HepG2 (cell line): Measurements from ENCODE around the gene STARD10. TPM values are rescaled to one million over a fixed set of nuclear protein-coding genes. Genes with fewer than 3 reads are reported as not detected.

Source experiments
- BRF2 ChIP-seq: sonication (generic); formaldehyde crosslinking; IDR thresholded peaks from 2 replicates; pipeline ENCODE4 v1.8.1; 2022; ENCODE audit warnings: mild to moderate bottlenecking, missing genetic modification reagents
- CSRNP1 ChIP-seq: sonication (generic); formaldehyde crosslinking; IDR thresholded peaks from 2 replicates; pipeline ENCODE4 v1.8.1; 2023; ENCODE audit warnings: mild to moderate bottlenecking, missing genetic modification reagents
- DR1 ChIP-seq: sonication (generic); formaldehyde crosslinking; IDR thresholded peaks from 2 replicates; pipeline ENCODE4 v1.8.0; 2021; ENCODE audit warnings: mild to moderate bottlenecking, missing genetic modification reagents, inconsistent platforms
- HOXA3 ChIP-seq: sonication (generic); formaldehyde crosslinking; IDR thresholded peaks from 2 replicates; pipeline ENCODE4 v1.5.0; 2020; ENCODE audit warnings: missing genetic modification reagents
- MYNN ChIP-seq: sonication (generic); formaldehyde crosslinking; IDR thresholded peaks from 2 replicates; pipeline ENCODE4 v1.4.0; 2020; ENCODE audit warnings: mild to moderate bottlenecking, low read depth, missing genetic modification reagents
- PHF8 ChIP-seq: sonication (generic); formaldehyde crosslinking; IDR thresholded peaks from 2 replicates; pipeline ENCODE4 v1.5.0; 2020; ENCODE audit warnings: missing genetic modification reagents
- SIN3B ChIP-seq: fragments of 150-350 bp; IDR thresholded peaks from 2 replicates; pipeline ENCODE4 v1.6.1; 2014; ENCODE audit warnings: low read length
- SOX6 ChIP-seq, 2 experiments: fragments of 450-650 bp in 1 of 2; sonication (generic) in 1 of 2; formaldehyde crosslinking in 1 of 2; IDR thresholded peaks; 2 replicates each; pipeline versions ENCODE4 v1.4.0 to v1.6.1; 2017 to 2020; ENCODE audit warnings: antibody characterized with exemption in 1 of 2, mild to moderate bottlenecking in 1 of 2, missing genetic modification reagents in 1 of 2
- USF2 ChIP-seq, 2 experiments: sonication (generic) in 1 of 2; formaldehyde crosslinking in 1 of 2; IDR thresholded peaks; 2 replicates each; pipeline versions ENCODE4 v1.5.1 to v1.6.1; 2011 to 2020; ENCODE audit warnings: borderline replicate concordance in 1 of 2, low read depth in 1 of 2, low read length in 1 of 2, mild to moderate bottlenecking in 1 of 2, missing genetic modification reagents in 1 of 2, moderate library complexity in 1 of 2
- ZNF18 ChIP-seq: sonication (generic); formaldehyde crosslinking; IDR thresholded peaks from 2 replicates; pipeline ENCODE4 v1.8.0; 2022; ENCODE audit warnings: mild to moderate bottlenecking, missing genetic modification reagents; ENCODE audit not compliant: insufficient replicate concordance
- ZNF646 ChIP-seq: sonication (generic); formaldehyde crosslinking; IDR thresholded peaks from 2 replicates; pipeline ENCODE4 v1.9.0; 2021; ENCODE audit warnings: mild to moderate bottlenecking, missing genetic modification reagents
- ZNF724P ChIP-seq: sonication (generic); formaldehyde crosslinking; IDR thresholded peaks from 2 replicates; pipeline ENCODE4 v1.8.0; 2022; ENCODE audit warnings: missing genetic modification reagents, borderline replicate concordance
- polyA plus RNA-seq, 8 experiments: library from polyadenylated mRNA; depleted of rRNA in 3 of 8; stranded (reverse) in 7 of 8; unstranded in 1 of 8; fragments of >200 nt; fragmentation: Illumina TruSeq in 4 of 8; extraction: Trizol in 4 of 8; gene quantifications; 2 replicates each; pipeline versions ENCODE4 v1.2.1 to v1.2.3, GENCODE V29; 2011 to 2016; ENCODE audit warnings: low read depth in 4 of 8, missing spikeins in 1 of 8, mixed read lengths in 1 of 8; ENCODE audit not compliant: insufficient read depth in 1 of 8
- total RNA-seq, 5 experiments: library from RNA; depleted of rRNA; stranded (reverse); fragments of >200 nt; fragmentation: Illumina TruSeq; extraction: Trizol; gene quantifications; 2 replicates each; pipeline ENCODE4 v1.2.3, GENCODE V29; 2016; ENCODE audit warnings: low read depth in 1 of 5

Gene STARD10
- total and polyA plus RNA-seq, 2 of the 13 experiments (the other 11 are each of a cell fraction or from before 2014, with no cell fraction given), result 260 to 341 TPM

GRCh38 chr11:72752088-72752914, 41.5 kb downstream of the STARD10 start, which contains the start of gene ARAP1 (continued):
- TF ChIP-seq ZNF646 (CRISPR knock-in tag) (no peak), SIN3B (no peak), SOX6 (IDR thresholded peaks at IDR 0.05) (no peak), SOX6 (CRISPR knock-in tag; IDR thresholded peaks at IDR 0.05) (peak; percentile 27; the same call in 1 of the 2 replicates), CSRNP1 (CRISPR knock-in tag) (peak; percentile 70; the same call in 1 of the 2 replicates), MYNN (no peak), USF2 (IDR thresholded peaks at IDR 0.05; ENCODE audit: low read depth, low read length) (peak; percentile 62; the same call in 1 of the 2 replicates), USF2 (CRISPR knock-in tag; IDR thresholded peaks at IDR 0.05; ENCODE audit: borderline replicate concordance) (peak; percentile 90; the same call in 1 of the 2 replicates), HOXA3 (CRISPR knock-in tag) (peak; percentile 21; the same call in 1 of the 2 replicates), PHF8 (CRISPR knock-in tag) (peak; percentile 47), BRF2 (CRISPR knock-in tag) (0 out of 2 replicates have a peak, but pooled peaks have one; percentile 52), ZNF724P (CRISPR knock-in tag) (no peak), DR1 (CRISPR knock-in tag) (no peak), ZNF18 (CRISPR knock-in tag) (no peak)
